HCT116 (cell line): ENCODE results near the gene S100Z. TPM values are rescaled to one million over a fixed set of nuclear protein-coding genes. Genes with fewer than 3 reads are reported as not detected.

Experiments used
- ATAC-seq: fragments of 200-7000 bp; cut with Tn5 transposase; 2 replicates; pipeline ENCODE4 v1.9.1; 2020; ENCODE audit warnings: mild to moderate bottlenecking, moderate library complexity
- BruUV-seq: library from RNA; stranded (reverse); fragments of 400-500 nt; replicated peaks from 2 replicates; lab custom pipeline; 2021; lab: Mats Ljungman, UMichigan
- CTCF ChIA-PET: fragments of 300-600 bp; sonication (Branson Sonifier 250); formaldehyde crosslinking; loops from one replicate; lab custom pipeline; 2021; ENCODE audit warnings: antibody characterized with exemption; lab: Charles Lee
- POLR2A ChIA-PET: fragments of 300-600, 350-600 bp; sonication (Branson Sonifier 250); formaldehyde crosslinking; loops from one replicate; lab custom pipeline; 2021; ENCODE audit warnings: antibody characterized with exemption; lab: Charles Lee
- RAD21 ChIA-PET, 2 experiments: fragments of 300-600 bp; sonication (Branson Sonifier 250); formaldehyde crosslinking; loops; one replicate each; lab custom pipeline; 2023; ENCODE audit warnings: low total read pairs in 2 of 2; ENCODE audit not compliant: uncharacterized antibody in 2 of 2, unreplicated experiment in 2 of 2, low non-redundant PET in 1 of 2; lab: Charles Lee
- DNase-seq: peaks from one replicate; pipeline ENCODE4 v3.0.0-alpha.2; 2010; ENCODE audit warnings: low read depth, low spot score
- H2AFZ ChIP-seq: fragments of 200-600 bp; shearing (Covaris generic), sonication (generic); 2 replicates; pipeline ENCODE4 v1.6.1; 2017; ENCODE audit warnings: low read depth, mixed run types, mixed read lengths, antibody characterized with exemption, low read length; ENCODE audit not compliant: poor library complexity, severe bottlenecking
- H3K27ac ChIP-seq: 2 replicates; pipeline ENCODE4 v1.5.1; 2012; ENCODE audit warnings: low read depth, low read length
- H3K27me3 ChIP-seq: fragments of 200-600 bp; sonication (generic); 2 replicates; pipeline ENCODE4 v1.6.1; 2016; ENCODE audit warnings: mixed run types, low read length, mixed read lengths; ENCODE audit not compliant: insufficient read depth
- H3K36me3 ChIP-seq, 2 experiments: fragments of 200-500 bp in 1 of 2; fragments of 200-600 bp in 1 of 2; sonication (Bioruptor generic) in 1 of 2; sonication (generic) in 1 of 2; 2 replicates each; pipeline versions ENCODE4 v1.5.1 to v1.6.1; 2014 to 2016; ENCODE audit warnings: low read length in 2 of 2, inconsistent platforms in 1 of 2, mixed read lengths in 1 of 2, mixed run types in 1 of 2; ENCODE audit not compliant: insufficient read depth in 2 of 2, control insufficient read depth in 1 of 2
- H3K4me1 ChIP-seq, 2 experiments: fragments of 200-600 bp in 1 of 2; sonication (generic) in 1 of 2; 2 replicates each; pipeline versions ENCODE4 v1.5.1 to v1.6.1; 2012 to 2017; ENCODE audit warnings: low read length in 2 of 2, inconsistent platforms in 1 of 2, mild to moderate bottlenecking in 1 of 2, mixed read lengths in 1 of 2, mixed run types in 1 of 2, moderate library complexity in 1 of 2; ENCODE audit not compliant: insufficient read depth in 2 of 2, control insufficient read depth in 1 of 2
- H3K4me2 ChIP-seq: fragments of 200-600 bp; sonication (generic); 2 replicates; pipeline ENCODE4 v1.6.1; 2017; ENCODE audit warnings: mixed run types, low read length, mixed read lengths
- H3K4me3 ChIP-seq, 2 experiments: fragments of 200-600 bp in 1 of 2; sonication (generic) in 1 of 2; replicated peaks in 1 of 2; 2 replicates each; pipeline ENCODE4 v1.5.1; 2011 to 2016; ENCODE audit warnings: low read length in 2 of 2, control low read depth in 1 of 2, low read depth in 1 of 2, mild to moderate bottlenecking in 1 of 2, mixed read lengths in 1 of 2, mixed run types in 1 of 2
- H3K79me2 ChIP-seq: fragments of 200-600 bp; sonication (generic); 2 replicates; pipeline ENCODE4 v1.6.1; 2017; ENCODE audit warnings: mild to moderate bottlenecking, mixed run types, low read length, moderate library complexity, mixed read lengths; ENCODE audit not compliant: insufficient read depth
- H3K9ac ChIP-seq: fragments of 200-600 bp; sonication (generic); 2 replicates; pipeline ENCODE4 v1.6.1; 2016; ENCODE audit warnings: low read length, mixed read lengths
- H3K9me2 ChIP-seq: fragments of 200-600 bp; sonication (generic), shearing (Covaris generic); 2 replicates; pipeline ENCODE4 v1.6.1; 2017; ENCODE audit warnings: mixed run types, mild to moderate bottlenecking, moderate library complexity; ENCODE audit not compliant: insufficient read depth
- H3K9me3 ChIP-seq, 2 experiments: fragments of 200-500 bp in 1 of 2; fragments of 200-600 bp in 1 of 2; sonication (Bioruptor generic) in 1 of 2; sonication (generic) in 1 of 2; 2 replicates each; pipeline ENCODE4 v1.6.1; 2014 to 2017; ENCODE audit warnings: low read length in 2 of 2, mixed read lengths in 2 of 2, inconsistent platforms in 1 of 2, low read depth in 1 of 2, mild to moderate bottlenecking in 1 of 2, mixed run types in 1 of 2, moderate library complexity in 1 of 2; ENCODE audit not compliant: control insufficient read depth in 1 of 2, insufficient read depth in 1 of 2
- H4K20me1 ChIP-seq: fragments of 200-600 bp; sonication (generic), shearing (Covaris generic); 2 replicates; pipeline ENCODE4 v1.6.1; 2017; ENCODE audit warnings: mixed run types, mild to moderate bottlenecking, moderate library complexity; ENCODE audit not compliant: insufficient read depth
- ATF3 ChIP-seq: IDR thresholded peaks from 2 replicates; pipeline ENCODE4 v1.6.1; 2012
- CBX3 ChIP-seq: IDR thresholded peaks from 2 replicates; pipeline ENCODE4 v1.6.1; 2012; ENCODE audit warnings: low read depth
- CEBPB ChIP-seq: IDR thresholded peaks from 2 replicates; pipeline ENCODE4 v1.6.1; 2012; ENCODE audit warnings: low read depth
- EGR1 ChIP-seq: IDR thresholded peaks from 2 replicates; pipeline ENCODE4 v1.6.1; 2012; ENCODE audit warnings: low read depth
- ELF1 ChIP-seq: IDR thresholded peaks from 2 replicates; pipeline ENCODE4 v1.6.1; 2012; ENCODE audit warnings: low read depth, borderline replicate concordance
- EZH2 ChIP-seq: fragments of 200-600 bp; sonication (generic); IDR thresholded peaks from 2 replicates; pipeline ENCODE4 v1.6.1; 2017; ENCODE audit warnings: antibody characterized with exemption, mixed run types
- EZH2phosphoT487 ChIP-seq: fragments of 200-600 bp; IDR thresholded peaks from 2 replicates; pipeline ENCODE4 v1.6.1; 2018; ENCODE audit warnings: antibody characterized with exemption, borderline replicate concordance
- JUND ChIP-seq: IDR thresholded peaks from 2 replicates; pipeline ENCODE4 v1.6.1; 2012
- MAX ChIP-seq: IDR thresholded peaks from 2 replicates; pipeline ENCODE4 v1.6.1; 2012
- POLR2A ChIP-seq: IDR thresholded peaks from 2 replicates; pipeline ENCODE4 v1.7.0; 2011; ENCODE audit warnings: borderline replicate concordance; ENCODE audit not compliant: insufficient read depth, insufficient read length; ENCODE audit errors: extremely low read depth
- POLR2AphosphoS5 ChIP-seq: IDR thresholded peaks from 2 replicates; pipeline ENCODE4 v1.6.1; 2011; ENCODE audit warnings: mild to moderate bottlenecking, low read depth, low read length, moderate library complexity
- REST ChIP-seq: IDR thresholded peaks from 2 replicates; pipeline ENCODE4 v1.6.1; 2012; ENCODE audit warnings: low read depth
- SIN3A ChIP-seq: IDR thresholded peaks from 2 replicates; pipeline ENCODE4 v1.6.1; 2012; ENCODE audit warnings: low read depth
- SP1 ChIP-seq: IDR thresholded peaks from 2 replicates; pipeline ENCODE4 v1.6.1; 2012; ENCODE audit warnings: low read depth
- SRF ChIP-seq: IDR thresholded peaks from 2 replicates; pipeline ENCODE4 v1.6.1; 2012; ENCODE audit warnings: low read depth
- YY1 ChIP-seq: IDR thresholded peaks from 2 replicates; pipeline ENCODE4 v1.6.1; 2011; ENCODE audit warnings: low read length, low read depth, moderate library complexity, mild to moderate bottlenecking; ENCODE audit not compliant: insufficient replicate concordance; ENCODE audit errors: extremely low read depth
- ZBTB33 ChIP-seq: IDR thresholded peaks from 2 replicates; pipeline ENCODE4 v1.6.1; 2011; ENCODE audit warnings: mild to moderate bottlenecking, low read length, moderate library complexity; ENCODE audit not compliant: insufficient replicate concordance; ENCODE audit errors: extremely low read depth
- ZNF274 ChIP-seq: fragments of 200-500 bp; sonication (Bioruptor generic); IDR thresholded peaks from 2 replicates; pipeline ENCODE4 v1.6.1; 2014; ENCODE audit warnings: mild to moderate bottlenecking, low read depth, low read length, inconsistent platforms
- intact Hi-C: fragments of 100-400 bp; cut with micrococcal nuclease; formaldehyde crosslinking; loops from 2 replicates; pipeline ENCODE4 v1.10.0; 2022
- total RNA-seq: library from RNA; stranded (reverse); gene quantifications from one replicate; pipeline ENCODE4 v1.2.1, GENCODE V29; 2021; ENCODE audit not compliant: unreplicated experiment

S100Z gene
- total RNA-seq, 1 experiment from 2014 or later = not detected

GRCh38 chr5:76941000-76941399 is 91.2 kb downstream of the S100Z start:
- POLR2A ChIA-PET = no interaction called here
- BruUV-seq = no TSS peak
- no peak overlapping the region for H3K4me2 ChIP-seq
- no peak overlapping the region for H3K4me3 ChIP-seq
- no peak overlapping the region for H3K9ac ChIP-seq
- no peak overlapping the region for H3K27ac ChIP-seq
- RAD21 ChIA-PET = no interaction called here
- DNase-seq (no peak), ATAC-seq (no peak)
- no peaks in the 10 kb centered on the region for H3K9me2 ChIP-seq
- no peak overlapping the region for H2AFZ ChIP-seq
- H3K36me3 ChIP-seq = no peaks in the 10 kb centered on the region
- TF ChIP-seq ELF1 = no peak
- TF ChIP-seq MAX = no peak
- no peak for TF ChIP-seq ZNF274
- TF ChIP-seq POLR2AphosphoS5 = no peak
- TF ChIP-seq SIN3A = no peak
- no peak for TF ChIP-seq EZH2phosphoT487
- TF ChIP-seq SP1 = no peak
- no peak for TF ChIP-seq EGR1
- TF ChIP-seq JUND = no peak
- no peak for TF ChIP-seq ATF3
- TF ChIP-seq EZH2 = no peak
- no peak for TF ChIP-seq YY1
- no peak for TF ChIP-seq CBX3
- no peak for TF ChIP-seq POLR2A
- no peak for TF ChIP-seq CEBPB
- TF ChIP-seq REST = no peak
- TF ChIP-seq ZBTB33 = no peak
- no peak for TF ChIP-seq SRF
- intact Hi-C loops = no loop called here
- H3K4me1 ChIP-seq = no peaks in the 10 kb centered on the region
- H3K27me3 ChIP-seq = no peaks in the 10 kb centered on the region
- H3K9me3 ChIP-seq = no peaks in the 10 kb centered on the region
- no peaks in the 10 kb centered on the region for H4K20me1 ChIP-seq
- CTCF ChIA-PET = no interaction called here
- no peaks in the 10 kb centered on the region for H3K79me2 ChIP-seq
